ENCODE results near the gene DRD1.

DRD1 gene

GRCh38 chr5:175464074-175464941 lies 20.3 kb upstream of the DRD1 start:
- TF ChIP-seq CTCF (IDR thresholded peaks at IDR 0.05; ENCODE audit: low read length, missing control alignments), result peak; percentile 89
- DNase-seq (ENCODE audit: low read depth), result peak; percentile 48
- no peak overlapping the region for H3K4me3 ChIP-seq (replicated peaks; ENCODE audit: low read depth, low read length)

DNA sequence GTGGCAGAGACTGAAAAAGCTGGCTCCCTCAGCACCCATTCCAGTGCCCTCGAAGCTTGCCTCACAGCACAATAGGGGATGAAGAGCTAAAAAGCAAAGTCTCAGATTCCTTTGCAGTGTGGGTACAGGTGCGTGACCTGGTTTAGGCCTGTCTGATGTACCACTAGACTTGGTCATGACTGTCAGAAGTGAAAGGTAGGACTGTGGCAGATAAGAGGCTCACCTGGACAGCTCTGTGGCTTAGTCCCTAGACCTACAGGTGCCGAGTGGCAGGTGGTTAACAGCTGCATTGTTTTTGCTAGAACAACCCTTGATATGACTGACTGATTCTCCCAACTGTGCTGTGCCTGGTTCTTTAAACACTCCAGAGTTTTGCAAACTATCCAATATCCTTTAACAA lies 19.7 kb upstream of the DRD1 start:
- no peak for DNase-seq (ENCODE audit: low read depth)
- TF ChIP-seq CTCF (IDR thresholded peaks at IDR 0.05; ENCODE audit: low read length, missing control alignments), result no peak
- H3K4me3 ChIP-seq (replicated peaks; ENCODE audit: low read depth, low read length), result no peak overlapping the region

GRCh38 chr5:175461370-175461769 lies 17.4 kb upstream of the DRD1 start:
- TF ChIP-seq CTCF (IDR thresholded peaks at IDR 0.05; ENCODE audit: low read length, missing control alignments), result no peak
- no peak for DNase-seq (ENCODE audit: low read depth)
- no peak overlapping the region for H3K4me3 ChIP-seq (replicated peaks; ENCODE audit: low read depth, low read length)

DNA sequence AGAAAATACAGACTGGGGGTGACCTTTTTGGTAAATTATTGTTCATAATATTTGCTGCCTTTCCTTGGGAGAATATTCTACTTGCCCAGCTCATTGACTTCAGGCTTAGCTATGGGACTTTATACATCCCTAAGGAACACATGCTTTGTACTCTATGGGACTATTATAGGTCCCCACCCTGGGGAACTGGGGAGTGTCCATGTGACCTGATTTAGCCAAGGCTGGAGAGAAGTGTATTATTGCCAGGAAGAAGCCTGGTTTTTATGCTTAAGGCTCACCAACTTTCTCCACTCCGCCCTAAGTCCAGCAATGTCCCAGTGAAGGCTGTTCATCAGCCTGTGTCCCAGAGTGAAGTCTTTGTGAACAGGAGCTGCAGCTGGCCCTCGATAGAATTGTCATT lies 16.6 kb upstream of the DRD1 start:
- TF ChIP-seq CTCF (IDR thresholded peaks at IDR 0.05; ENCODE audit: low read length, missing control alignments), result no peak
- DNase-seq (ENCODE audit: low read depth), result no peak
- no peak overlapping the region for H3K4me3 ChIP-seq (replicated peaks; ENCODE audit: low read depth, low read length)

DNA sequence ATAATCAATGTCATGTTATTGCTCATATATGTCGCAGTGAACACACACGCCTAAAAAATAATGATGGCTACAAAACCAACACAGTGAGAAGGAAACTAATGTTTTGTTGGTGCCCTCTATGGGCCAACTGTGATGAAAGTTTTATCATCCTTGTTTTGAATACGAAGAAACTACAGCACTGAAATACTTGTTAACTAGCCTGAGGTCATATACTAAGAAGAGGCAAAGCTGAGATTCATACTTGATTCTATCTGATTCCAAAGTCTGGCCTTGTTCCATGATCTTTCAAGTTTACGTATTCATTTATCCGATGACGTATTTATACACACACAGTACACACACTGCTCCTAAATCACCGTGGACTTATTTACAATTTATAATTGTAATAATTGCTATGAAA lies 16.1 kb upstream of the DRD1 start:
- no peak overlapping the region for H3K4me3 ChIP-seq (replicated peaks; ENCODE audit: low read depth, low read length)
- peak; percentile 39 for TF ChIP-seq CTCF (IDR thresholded peaks at IDR 0.05; ENCODE audit: low read length, missing control alignments)
- DNase-seq (ENCODE audit: low read depth), result peak; percentile 25

GRCh38 chr5:175457466-175457865 lies 13.5 kb upstream of the DRD1 start:
- H3K4me3 ChIP-seq (replicated peaks; ENCODE audit: low read depth, low read length), result no peak overlapping the region
- no peak for DNase-seq (ENCODE audit: low read depth)
- no peak for TF ChIP-seq CTCF (IDR thresholded peaks at IDR 0.05; ENCODE audit: low read length, missing control alignments)
